GM23248 (cell line): ENCODE data around the gene RAB8B.

Source experiments
- EZH2 ChIP-seq: fragments of 200-600 bp; sonication (generic); IDR thresholded peaks from 2 replicates; pipeline ENCODE4 v1.6.1; 2018; ENCODE audit warnings: antibody characterized with exemption, mild to moderate bottlenecking; ENCODE audit not compliant: insufficient read depth, poor library complexity, severe bottlenecking
- EZH2phosphoT487 ChIP-seq: fragments of 200-600 bp; sonication (generic); IDR thresholded peaks from 2 replicates; pipeline ENCODE4 v1.6.1; 2018; ENCODE audit warnings: antibody characterized with exemption, moderate library complexity, mild to moderate bottlenecking, low read depth; ENCODE audit not compliant: insufficient read depth

- no peak for TF ChIP-seq EZH2
- TF ChIP-seq EZH2phosphoT487, result no peak
Observed at GRCh38 chr15:63254991-63255390, 65.6 kb downstream of the RAB8B start.
